CD14-positive monocyte (primary cell): ENCODE measurements around the gene SYNRG. TPM values are rescaled to one million over a fixed set of nuclear protein-coding genes. Genes with fewer than 3 reads are reported as not detected.

ENCODE experiments used
- DNase-seq, 3 donors: peaks; one replicate each; pipeline ENCODE4 v3.0.0-alpha.2; 2011 to 2022
- H2AFZ ChIP-seq: 2 replicates; pipeline ENCODE4 v1.6.0; 2012; ENCODE audit warnings: mild to moderate bottlenecking, low read depth, low read length, inconsistent platforms; ENCODE audit not compliant: insufficient read depth, poor library complexity, severe bottlenecking
- H3K27ac ChIP-seq, 2 donors: 1 replicate in 1 of 2; 2 replicates in 1 of 2; pipeline ENCODE4 v1.5.1; 2012 to 2013; ENCODE audit warnings: low read length in 2 of 2, control low read depth in 1 of 2, inconsistent platforms in 1 of 2, low read depth in 1 of 2, mild to moderate bottlenecking in 1 of 2
- H3K27me3 ChIP-seq, 2 donors: one replicate each; pipeline versions ENCODE4 v1.6.0 to v1.6.1; 2011 to 2013; ENCODE audit warnings: low read length in 2 of 2; ENCODE audit not compliant: control insufficient read depth in 2 of 2, insufficient read depth in 2 of 2
- H3K36me3 ChIP-seq, 2 donors: replicated peaks in 1 of 2; 1 replicate in 1 of 2; 2 replicates in 1 of 2; pipeline versions ENCODE4 v1.5.1 to v1.6.1; 2012 to 2013; ENCODE audit warnings: low read length in 2 of 2, control low read depth in 1 of 2, inconsistent platforms in 1 of 2, mild to moderate bottlenecking in 1 of 2; ENCODE audit not compliant: insufficient read depth in 2 of 2, control insufficient read depth in 1 of 2
- H3K4me1 ChIP-seq, 2 donors: 1 replicate in 1 of 2; 2 replicates in 1 of 2; pipeline versions ENCODE4 v1.5.1 to v1.6.1; 2012 to 2013; ENCODE audit warnings: low read length in 2 of 2, control low read depth in 1 of 2, inconsistent platforms in 1 of 2, mild to moderate bottlenecking in 1 of 2, moderate library complexity in 1 of 2; ENCODE audit not compliant: insufficient read depth in 2 of 2, control insufficient read depth in 1 of 2
- H3K4me2 ChIP-seq: replicated peaks from 2 replicates; pipeline ENCODE3; 2012; ENCODE audit warnings: low read length, moderate library complexity, mild to moderate bottlenecking; ENCODE audit not compliant: poor library complexity, severe bottlenecking; ENCODE audit errors: extremely low read depth
- H3K4me3 ChIP-seq, 3 experiments: fragments of 200-600 bp in 1 of 3; sonication (generic) in 1 of 3; replicated peaks in 1 of 3; 1 replicate in 2 of 3; 2 replicates in 1 of 3; pipeline ENCODE4 v1.5.1; 2011 to 2013; ENCODE audit warnings: low read length in 3 of 3, mild to moderate bottlenecking in 3 of 3, control low read depth in 2 of 3, low read depth in 2 of 3, inconsistent platforms in 1 of 3, moderate library complexity in 1 of 3
- H3K79me2 ChIP-seq: 2 replicates; pipeline ENCODE4 v1.6.0; 2012; ENCODE audit warnings: mild to moderate bottlenecking, control low read depth, inconsistent platforms, low read length, moderate library complexity; ENCODE audit not compliant: insufficient read depth
- H3K9ac ChIP-seq: 2 replicates; pipeline ENCODE4 v1.6.0; 2017; ENCODE audit warnings: low read length, mild to moderate bottlenecking; ENCODE audit not compliant: insufficient read depth, poor library complexity, severe bottlenecking
- H3K9me3 ChIP-seq, 2 donors: replicated peaks in 1 of 2; 1 replicate in 1 of 2; 2 replicates in 1 of 2; pipeline versions ENCODE4 v1.5.1 to v1.6.1; 2012 to 2013; ENCODE audit warnings: low read length in 2 of 2, control low read depth in 1 of 2; ENCODE audit not compliant: control insufficient read depth in 1 of 2, insufficient read depth in 1 of 2
- H4K20me1 ChIP-seq: 2 replicates; pipeline ENCODE4 v1.6.0; 2012; ENCODE audit warnings: mild to moderate bottlenecking, low read length, control low read depth, moderate library complexity; ENCODE audit not compliant: insufficient read depth
- H3K27ac Mint-ChIP-seq, 7 donors: one replicate each; pipeline ENCODE4 v1.8.0; 2020; ENCODE audit warnings: mild to moderate bottlenecking in 7 of 7, mixed read lengths in 7 of 7, moderate library complexity in 6 of 7, inconsistent platforms in 2 of 7
- H3K27me3 Mint-ChIP-seq, 3 donors: one replicate each; pipeline ENCODE4 v1.8.0; 2021 to 2022; ENCODE audit warnings: low read depth in 3 of 3, mild to moderate bottlenecking in 3 of 3, mixed read lengths in 3 of 3, moderate library complexity in 3 of 3, inconsistent platforms in 1 of 3
- H3K36me3 Mint-ChIP-seq, 2 donors: one replicate each; pipeline ENCODE4 v1.8.0; 2020; ENCODE audit warnings: mixed read lengths in 2 of 2, inconsistent platforms in 1 of 2, mild to moderate bottlenecking in 1 of 2
- H3K4me1 Mint-ChIP-seq: one replicate; pipeline ENCODE4 v1.8.0; 2020; ENCODE audit warnings: mild to moderate bottlenecking, mixed read lengths
- H3K4me3 Mint-ChIP-seq, 2 donors: one replicate each; pipeline ENCODE4 v1.8.0; 2020; ENCODE audit warnings: mild to moderate bottlenecking in 2 of 2, mixed read lengths in 2 of 2, moderate library complexity in 1 of 2
- H3K9me3 Mint-ChIP-seq, 7 donors: one replicate each; pipeline ENCODE4 v1.8.0; 2020 to 2022; ENCODE audit warnings: mixed read lengths in 7 of 7, mild to moderate bottlenecking in 6 of 7, moderate library complexity in 6 of 7, inconsistent platforms in 2 of 7
- CTCF ChIP-seq: fragments of 200-600 bp; IDR thresholded peaks from one replicate; pipeline ENCODE4 v1.8.0; 2022; ENCODE audit warnings: antibody characterized with exemption, mild to moderate bottlenecking
- WGBS: methylation state at CpG from one replicate; pipeline ENCODE4 v1.1.5; 2013; ENCODE audit warnings: missing lambda C conversion rate; ENCODE audit not compliant: insufficient coverage; 5-methylcytosine and 5-hydroxymethylcytosine counted together
- intact Hi-C, 2 donors: fragments of 100-400 bp; cut with micrococcal nuclease; formaldehyde crosslinking; loops; one replicate each; pipeline versions ENCODE4 v1.15.0 to v1.15.1; 2023
- polyA plus RNA-seq, 3 donors: library from polyadenylated mRNA; depleted of rRNA in 1 of 3; unstranded in 2 of 3; stranded (reverse) in 1 of 3; fragments of 300-500 nt in 2 of 3; fragments of >200 nt in 1 of 3; fragmentation: Illumina TruSeq in 2 of 3; gene quantifications; 1 replicate in 2 of 3; 2 replicates in 1 of 3; pipeline ENCODE4 v1.2.3, GENCODE V29; 2012 to 2021

Gene SYNRG
- polyA plus RNA-seq, 3 donors, result 13.1 to 17.5 (median 16.9) TPM

- H3K27ac ChIP-seq, result no peak overlapping the region
- Mint-ChIP-seq H3K27me3 (no peaks in the 10 kb centered on the region), H3K27ac (no peak overlapping the region), H3K4me3 (no peak overlapping the region), H3K9me3 (peaks cover 0 to 5% (median 0%) of the 10 kb centered on the region in 7 donors), H3K4me1 (no peaks in the 10 kb centered on the region), H3K36me3 (peaks cover 76 to 89% of the 10 kb centered on the region in 2 donors)
- no peak overlapping the region for H3K4me3 ChIP-seq
- H4K20me1 ChIP-seq, result peaks cover 12% of the 10 kb centered on the region
- H3K79me2 ChIP-seq, result no peaks in the 10 kb centered on the region
- H2AFZ ChIP-seq, result no peak overlapping the region
- no peaks in the 10 kb centered on the region for H3K4me1 ChIP-seq
- DNase-seq, result no peak
- H3K36me3 ChIP-seq, result peaks cover 59 to 99% of the 10 kb centered on the region in 2 donors
- H3K9ac ChIP-seq, result no peak overlapping the region
- WGBS, result no CpG with 5 or more reads among the region's 3 CpGs
- no peaks in the 10 kb centered on the region for H3K9me3 ChIP-seq
- H3K4me2 ChIP-seq, result no peak overlapping the region
- no peak for TF ChIP-seq CTCF
- no peaks in the 10 kb centered on the region for H3K27me3 ChIP-seq
- intact Hi-C loops, result loop anchor here in 1 of 2 donors (5.0 kb wide), 1 partner anchor 114 kb away; no protein-coding TSS in a partner anchor
Observed at GRCh38 chr17:37576281-37576680, 32.9 kb downstream of the SYNRG start.

GRCh38 chr17:37574427-37574826 is 34.8 kb downstream of the SYNRG start:
- H3K4me1 Mint-ChIP-seq, result no peaks in the 10 kb centered on the region
- intact Hi-C loops, result no loop called here
- H3K36me3 ChIP-seq, result peaks cover 66 to 100% of the 10 kb centered on the region in 2 donors
- H3K4me3 Mint-ChIP-seq, result no peak overlapping the region
- H3K27me3 ChIP-seq, result no peaks in the 10 kb centered on the region
- peaks cover 12% of the 10 kb centered on the region for H4K20me1 ChIP-seq
- no peak overlapping the region for H2AFZ ChIP-seq
- H3K4me2 ChIP-seq, result no peak overlapping the region
- 100% methylated on average over 1 of the region's 2 CpGs for WGBS
- no peaks in the 10 kb centered on the region for H3K9me3 ChIP-seq
- H3K4me3 ChIP-seq, result no peak overlapping the region
- no peaks in the 10 kb centered on the region for H3K4me1 ChIP-seq
- H3K27ac Mint-ChIP-seq, result no peak overlapping the region
- H3K27me3 Mint-ChIP-seq, result no peaks in the 10 kb centered on the region
- no peak overlapping the region for H3K27ac ChIP-seq
- DNase-seq, result no peak
- H3K9ac ChIP-seq, result no peak overlapping the region
- H3K9me3 Mint-ChIP-seq, result peaks cover 0 to 5% (median 0%) of the 10 kb centered on the region in 7 donors
- no peaks in the 10 kb centered on the region for H3K79me2 ChIP-seq
- peaks cover 79 to 91% of the 10 kb centered on the region in 2 donors for H3K36me3 Mint-ChIP-seq
- no peak for TF ChIP-seq CTCF
